ENCODE results near the gene CASR.

DNA sequence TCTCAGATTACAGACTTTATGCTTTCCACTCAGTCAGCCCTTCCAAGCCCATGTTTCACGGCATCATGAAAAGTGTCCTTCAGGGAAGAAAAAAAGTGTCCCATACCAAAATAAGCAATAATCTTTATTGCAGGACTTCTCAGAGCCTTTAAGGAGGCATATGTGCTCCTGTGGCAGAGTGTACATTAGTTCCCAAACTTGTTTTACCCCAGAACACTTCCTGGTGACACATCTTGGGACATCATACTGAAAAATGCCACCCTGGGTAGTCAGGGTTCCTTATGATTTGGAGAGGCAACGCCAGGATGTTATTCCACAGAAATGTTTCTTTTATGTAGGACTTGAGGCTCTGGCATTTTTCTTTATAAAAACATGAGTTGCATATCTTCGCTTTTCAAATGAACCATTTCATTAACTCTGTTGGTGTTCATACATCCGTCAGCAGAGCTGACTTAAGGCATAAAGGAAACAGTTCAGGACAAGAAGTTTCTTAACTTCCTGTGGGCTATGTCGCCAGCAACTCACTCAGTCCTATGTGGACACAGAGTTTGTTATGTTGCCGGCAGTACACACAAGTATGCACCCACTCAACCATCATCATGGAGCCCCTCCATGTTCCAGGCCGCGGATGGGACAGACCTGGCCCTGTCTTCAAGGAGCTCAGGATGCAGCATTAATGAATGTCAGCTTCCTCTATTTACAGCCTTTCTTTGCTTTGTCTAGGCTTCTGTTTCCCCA, 63.8 kb downstream of the CASR start:
- TF ChIP-seq, protein P1, sequence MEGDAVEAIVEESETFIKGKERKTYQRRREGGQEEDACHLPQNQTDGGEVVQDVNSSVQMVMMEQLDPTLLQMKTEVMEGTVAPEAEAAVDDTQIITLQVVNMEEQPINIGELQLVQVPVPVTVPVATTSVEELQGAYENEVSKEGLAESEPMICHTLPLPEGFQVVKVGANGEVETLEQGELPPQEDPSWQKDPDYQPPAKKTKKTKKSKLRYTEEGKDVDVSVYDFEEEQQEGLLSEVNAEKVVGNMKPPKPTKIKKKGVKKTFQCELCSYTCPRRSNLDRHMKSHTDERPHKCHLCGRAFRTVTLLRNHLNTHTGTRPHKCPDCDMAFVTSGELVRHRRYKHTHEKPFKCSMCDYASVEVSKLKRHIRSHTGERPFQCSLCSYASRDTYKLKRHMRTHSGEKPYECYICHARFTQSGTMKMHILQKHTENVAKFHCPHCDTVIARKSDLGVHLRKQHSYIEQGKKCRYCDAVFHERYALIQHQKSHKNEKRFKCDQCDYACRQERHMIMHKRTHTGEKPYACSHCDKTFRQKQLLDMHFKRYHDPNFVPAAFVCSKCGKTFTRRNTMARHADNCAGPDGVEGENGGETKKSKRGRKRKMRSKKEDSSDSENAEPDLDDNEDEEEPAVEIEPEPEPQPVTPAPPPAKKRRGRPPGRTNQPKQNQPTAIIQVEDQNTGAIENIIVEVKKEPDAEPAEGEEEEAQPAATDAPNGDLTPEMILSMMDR (conservative IDR thresholded peaks at IDR 0.05; ENCODE audit: low read depth, low read length), result no peak
- no peak for TF ChIP-seq EZH2 (IDR thresholded peaks at IDR 0.05; ENCODE audit: low read length, unreplicated experiment)

Measured in PC-3 (cell line).